Activated T-helper 9 cell treated with anti-CD3 and anti-CD28 coated beads, Interleukin-2, amount 50 U/mL, for 16 hours (primary cell): ENCODE data around the gene SRPK1.

Experiments used
- DNase-seq: peaks from one replicate; pipeline ENCODE4 v3.0.0-alpha.2; 2020; ENCODE audit warnings: low read depth

Gene SRPK1

GRCh38 chr6:35898003-35898402 lies 22.9 kb downstream of the SRPK1 start:
- no peak for DNase-seq

- DNase-seq: no peak
Measured at GRCh38 chr6:35897486-35897885, 23.4 kb downstream of the SRPK1 start.

- no peak for DNase-seq
Measured at GRCh38 chr6:35897036-35897435, 23.9 kb downstream of the SRPK1 start.

- no peak for DNase-seq
Measured at GRCh38 chr6:35896228-35896627, 24.7 kb downstream of the SRPK1 start.

GRCh38 chr6:35895560-35895959 lies 25.3 kb downstream of the SRPK1 start:
- DNase-seq: no peak

GRCh38 chr6:35894776-35895175 lies 26.1 kb downstream of the SRPK1 start:
- no peak for DNase-seq

- no peak for DNase-seq
Measured at GRCh38 chr6:35893246-35893645, 27.7 kb downstream of the SRPK1 start.

- DNase-seq: no peak
Measured at GRCh38 chr6:35892482-35892881, 28.4 kb downstream of the SRPK1 start.

GRCh38 chr6:35879151-35879550 lies 41.7 kb downstream of the SRPK1 start:
- no peak for DNase-seq

- DNase-seq: no peak
Measured at GRCh38 chr6:35876902-35877301, 44.0 kb downstream of the SRPK1 start.

GRCh38 chr6:35874730-35875129 lies 46.2 kb downstream of the SRPK1 start:
- DNase-seq: no peak

- DNase-seq: no peak
Measured at GRCh38 chr6:35859367-35859766, 61.5 kb downstream of the SRPK1 start.

GRCh38 chr6:35857853-35858252 lies 63.0 kb downstream of the SRPK1 start:
- DNase-seq: no peak

GRCh38 chr6:35856250-35856649 lies 64.6 kb downstream of the SRPK1 start:
- no peak for DNase-seq

- no peak for DNase-seq
Measured at GRCh38 chr6:35852994-35853393, 67.9 kb downstream of the SRPK1 start.

GRCh38 chr6:35850208-35850607 lies 70.7 kb downstream of the SRPK1 start:
- DNase-seq: no peak

GRCh38 chr6:35844290-35844689 lies 76.6 kb downstream of the SRPK1 start:
- no peak for DNase-seq

GRCh38 chr6:35842381-35842780 lies 78.5 kb downstream of the SRPK1 start:
- no peak for DNase-seq

- no peak for DNase-seq
Measured at GRCh38 chr6:35839019-35839418, 81.9 kb downstream of the SRPK1 start.

GRCh38 chr6:35833536-35833935 lies 87.4 kb downstream of the SRPK1 start:
- DNase-seq: no peak

GRCh38 chr6:35831257-35832007 lies 89.5 kb downstream of the SRPK1 start:
- no peak for DNase-seq

GRCh38 chr6:35829306-35829705 lies 91.6 kb downstream of the SRPK1 start:
- no peak for DNase-seq

GRCh38 chr6:35824552-35825192 lies 96.2 kb downstream of the SRPK1 start:
- no peak for DNase-seq

GRCh38 chr6:35823601-35824000 lies 97.3 kb downstream of the SRPK1 start:
- DNase-seq: no peak
